Measurements from ENCODE around the gene GPM6B. TPM values are rescaled to one million over a fixed set of nuclear protein-coding genes. Genes with fewer than 3 reads are reported as not detected.

The GPM6B gene
- total RNA-seq, 1 donor from 2014 or later, result 129 TPM

DNA sequence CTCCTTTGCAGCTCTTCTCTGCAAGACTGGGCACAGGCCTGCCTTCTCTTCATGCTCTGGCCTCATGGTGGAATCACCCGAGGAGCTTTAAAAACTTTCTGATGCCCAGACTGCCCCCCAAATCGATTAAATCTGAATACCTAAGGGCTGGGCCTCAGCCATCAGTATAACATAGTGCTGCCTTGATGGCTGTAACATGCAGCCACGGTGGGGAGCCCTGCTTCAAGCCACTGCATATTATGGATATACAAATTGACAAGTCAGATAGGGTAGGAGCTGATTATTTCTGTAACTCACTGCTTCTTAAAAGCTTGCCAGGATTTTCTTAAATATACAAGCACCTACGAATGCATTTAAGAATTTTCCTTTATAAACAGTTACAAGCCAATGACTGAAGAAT, 40.5 kb downstream of the GPM6B start:
- H3K4me3 Mint-ChIP-seq, result no peak overlapping the region
- TF ChIP-seq, protein P1, sequence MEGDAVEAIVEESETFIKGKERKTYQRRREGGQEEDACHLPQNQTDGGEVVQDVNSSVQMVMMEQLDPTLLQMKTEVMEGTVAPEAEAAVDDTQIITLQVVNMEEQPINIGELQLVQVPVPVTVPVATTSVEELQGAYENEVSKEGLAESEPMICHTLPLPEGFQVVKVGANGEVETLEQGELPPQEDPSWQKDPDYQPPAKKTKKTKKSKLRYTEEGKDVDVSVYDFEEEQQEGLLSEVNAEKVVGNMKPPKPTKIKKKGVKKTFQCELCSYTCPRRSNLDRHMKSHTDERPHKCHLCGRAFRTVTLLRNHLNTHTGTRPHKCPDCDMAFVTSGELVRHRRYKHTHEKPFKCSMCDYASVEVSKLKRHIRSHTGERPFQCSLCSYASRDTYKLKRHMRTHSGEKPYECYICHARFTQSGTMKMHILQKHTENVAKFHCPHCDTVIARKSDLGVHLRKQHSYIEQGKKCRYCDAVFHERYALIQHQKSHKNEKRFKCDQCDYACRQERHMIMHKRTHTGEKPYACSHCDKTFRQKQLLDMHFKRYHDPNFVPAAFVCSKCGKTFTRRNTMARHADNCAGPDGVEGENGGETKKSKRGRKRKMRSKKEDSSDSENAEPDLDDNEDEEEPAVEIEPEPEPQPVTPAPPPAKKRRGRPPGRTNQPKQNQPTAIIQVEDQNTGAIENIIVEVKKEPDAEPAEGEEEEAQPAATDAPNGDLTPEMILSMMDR (conservative IDR thresholded peaks at IDR 0.05), result no peak
- peaks cover 9% of the 10 kb centered on the region for H3K4me1 Mint-ChIP-seq
- no peaks in the 10 kb centered on the region for H3K9me3 Mint-ChIP-seq
- peaks cover 18% of the 10 kb centered on the region for H3K36me3 Mint-ChIP-seq (ENCODE audit: low read depth)
- H3K27ac Mint-ChIP-seq (ENCODE audit: unreplicated experiment), result no peak overlapping the region
- H3K27me3 Mint-ChIP-seq (ENCODE audit: low read depth), result no peaks in the 10 kb centered on the region
- no peak for DNase-seq (ENCODE audit: low read depth, low spot score)

DNA sequence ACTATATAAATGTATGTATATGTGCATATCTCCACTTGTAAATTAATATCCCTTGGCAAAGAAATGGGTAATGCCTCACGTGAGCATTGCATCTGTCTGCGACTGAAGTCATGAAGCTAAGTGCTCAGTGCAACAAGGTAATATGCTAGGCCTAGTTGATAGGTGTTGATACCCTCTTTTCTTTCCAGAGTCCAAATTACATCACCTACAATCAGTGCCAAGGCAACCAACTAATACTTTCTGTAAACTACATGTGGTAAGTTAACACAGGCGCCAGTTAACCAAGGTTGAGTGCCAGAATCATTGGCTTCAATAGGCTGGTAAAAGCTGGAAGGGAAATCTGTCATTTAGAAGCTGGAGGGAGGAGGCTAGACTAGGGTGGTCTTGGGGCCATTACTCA, 41.1 kb downstream of the GPM6B start:
- no peak for DNase-seq (ENCODE audit: low read depth, low spot score)
- Mint-ChIP-seq H3K4me1 (peaks cover 6% of the 10 kb centered on the region), H3K27me3 (ENCODE audit: low read depth) (no peaks in the 10 kb centered on the region), H3K9me3 (no peaks in the 10 kb centered on the region), H3K4me3 (no peak overlapping the region), H3K36me3 (ENCODE audit: low read depth) (peaks cover 15% of the 10 kb centered on the region), H3K27ac (ENCODE audit: unreplicated experiment) (no peak overlapping the region)
- TF ChIP-seq, protein P1 (conservative IDR thresholded peaks at IDR 0.05), result no peak

DNA sequence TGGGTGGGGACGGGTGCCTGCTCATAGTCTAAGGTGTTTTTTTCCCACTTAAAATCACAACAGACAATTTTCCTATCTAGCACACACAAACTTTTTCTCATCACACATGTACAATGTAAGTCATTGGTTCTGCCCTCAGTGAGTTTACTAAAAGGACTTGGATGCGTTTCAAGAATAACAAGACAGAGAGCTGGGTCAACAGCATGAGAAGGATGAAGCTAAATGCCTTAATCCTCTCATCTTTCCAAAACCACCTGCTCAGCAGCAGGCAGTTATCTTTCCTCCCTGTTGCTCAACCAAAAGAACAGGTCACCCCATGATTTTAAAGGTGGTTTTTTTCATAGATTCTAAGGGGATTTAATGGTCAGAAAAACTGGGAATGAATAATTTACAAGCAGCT, 42.2 kb downstream of the GPM6B start:
- no peak for DNase-seq (ENCODE audit: low read depth, low spot score)
- Mint-ChIP-seq H3K4me1 (peaks cover 6% of the 10 kb centered on the region), H3K9me3 (no peaks in the 10 kb centered on the region), H3K4me3 (no peak overlapping the region), H3K27ac (ENCODE audit: unreplicated experiment) (no peak overlapping the region), H3K36me3 (ENCODE audit: low read depth) (peaks cover 15% of the 10 kb centered on the region), H3K27me3 (ENCODE audit: low read depth) (no peaks in the 10 kb centered on the region)
- TF ChIP-seq, protein P1 (conservative IDR thresholded peaks at IDR 0.05), result no peak

DNA sequence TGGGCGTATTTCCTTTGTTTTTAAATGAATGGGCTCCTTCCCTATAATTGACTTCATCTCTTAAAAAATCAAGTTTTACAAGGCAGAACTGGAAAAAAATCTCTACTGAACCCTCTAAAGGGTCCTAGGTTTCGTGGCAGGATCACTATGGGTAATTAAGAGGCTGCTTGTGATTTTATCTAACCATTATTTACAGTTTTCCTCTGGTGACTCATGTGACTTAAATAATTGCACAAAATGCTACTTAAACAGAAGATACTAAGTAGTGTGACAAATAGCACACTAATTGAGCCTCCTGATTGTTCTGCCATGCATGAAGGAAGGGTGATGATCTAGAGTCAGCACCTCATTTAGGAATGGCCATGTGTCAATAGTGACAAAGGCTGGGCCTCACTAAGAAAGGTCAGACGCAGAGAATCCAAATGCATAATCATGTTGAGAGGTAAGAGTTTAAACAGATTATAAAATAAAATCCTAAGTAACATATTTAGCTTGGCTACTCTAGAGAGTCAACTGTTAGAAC, 46.8 kb downstream of the GPM6B start:
- TF ChIP-seq, protein P1 (conservative IDR thresholded peaks at IDR 0.05), result no peak
- H3K9me3 Mint-ChIP-seq, result peaks cover 4% of the 10 kb centered on the region
- H3K4me1 Mint-ChIP-seq, result no peaks in the 10 kb centered on the region
- H3K27ac Mint-ChIP-seq (ENCODE audit: unreplicated experiment), result no peak overlapping the region
- H3K4me3 Mint-ChIP-seq, result no peak overlapping the region
- peaks cover 30% of the 10 kb centered on the region for H3K36me3 Mint-ChIP-seq (ENCODE audit: low read depth)
- H3K27me3 Mint-ChIP-seq (ENCODE audit: low read depth), result no peaks in the 10 kb centered on the region
- no peak for DNase-seq (ENCODE audit: low read depth, low spot score)

DNA sequence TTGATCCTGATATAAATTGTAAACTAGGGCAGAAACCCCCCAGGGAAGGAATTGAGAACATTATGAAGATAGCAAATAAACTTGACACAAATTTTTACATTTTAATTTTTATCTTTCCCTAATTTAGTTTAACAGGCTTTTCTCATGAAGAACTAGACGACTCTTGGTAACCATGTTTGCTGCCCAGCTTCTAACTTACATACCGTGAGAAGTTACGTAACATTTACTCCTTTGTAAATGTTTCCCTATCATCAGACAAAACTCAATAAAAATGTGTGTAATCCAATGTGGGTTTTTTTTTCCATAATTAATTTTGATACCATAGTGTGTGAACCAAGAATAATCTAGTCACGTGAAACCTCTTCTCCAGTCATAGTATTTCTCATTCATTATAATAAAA, 48.0 kb downstream of the GPM6B start:
- Mint-ChIP-seq H3K4me3 (no peak overlapping the region), H3K27ac (ENCODE audit: unreplicated experiment) (no peak overlapping the region), H3K36me3 (ENCODE audit: low read depth) (peaks cover 29% of the 10 kb centered on the region), H3K27me3 (ENCODE audit: low read depth) (no peaks in the 10 kb centered on the region), H3K4me1 (peaks cover 9% of the 10 kb centered on the region), H3K9me3 (peaks cover 4% of the 10 kb centered on the region)
- DNase-seq (ENCODE audit: low read depth, low spot score), result no peak
- TF ChIP-seq, protein P1 (conservative IDR thresholded peaks at IDR 0.05), result no peak
